Measurements from ENCODE around the gene MB21D2.

MB21D2 gene

DNA sequence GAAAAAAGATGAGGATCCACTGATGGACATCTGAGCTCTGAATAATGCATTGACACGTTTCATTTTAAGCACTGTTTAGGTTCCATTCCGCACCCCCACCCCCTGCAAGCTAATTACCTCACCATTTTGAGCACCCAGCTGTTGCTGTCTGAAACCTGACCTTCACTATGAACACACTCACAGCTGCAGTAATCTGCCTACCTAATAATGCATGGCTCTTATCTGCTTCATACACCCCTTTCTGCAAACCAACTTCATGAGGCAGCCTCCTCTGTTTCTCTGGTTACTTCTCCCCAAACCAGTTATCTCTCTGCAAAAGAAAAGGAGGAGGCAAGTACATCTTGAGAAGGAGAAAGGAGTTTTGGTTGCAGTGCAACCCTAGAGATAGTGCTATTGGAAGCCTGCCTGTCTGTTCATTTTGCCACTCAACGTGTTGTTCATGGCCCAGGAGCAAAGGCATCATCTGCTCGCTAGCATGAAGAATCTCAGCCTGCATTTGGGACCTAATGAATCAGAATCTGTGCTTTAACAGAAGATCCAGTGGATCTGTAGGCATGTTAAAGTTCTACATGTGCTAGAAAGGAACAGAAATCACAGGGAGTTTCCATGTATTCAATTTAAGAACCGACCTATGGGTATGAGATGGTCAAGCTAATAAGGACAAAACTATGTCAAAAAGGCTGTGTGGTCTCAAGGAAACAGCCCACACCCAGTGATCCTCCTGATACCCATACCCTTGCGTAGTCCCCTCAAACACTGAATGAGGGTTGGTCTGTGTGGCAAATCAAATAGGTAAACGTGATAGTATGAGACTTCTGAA lies 87.2 kb downstream of the MB21D2 start:
- peak; percentile 86 to 96 for DNase-seq

DNA sequence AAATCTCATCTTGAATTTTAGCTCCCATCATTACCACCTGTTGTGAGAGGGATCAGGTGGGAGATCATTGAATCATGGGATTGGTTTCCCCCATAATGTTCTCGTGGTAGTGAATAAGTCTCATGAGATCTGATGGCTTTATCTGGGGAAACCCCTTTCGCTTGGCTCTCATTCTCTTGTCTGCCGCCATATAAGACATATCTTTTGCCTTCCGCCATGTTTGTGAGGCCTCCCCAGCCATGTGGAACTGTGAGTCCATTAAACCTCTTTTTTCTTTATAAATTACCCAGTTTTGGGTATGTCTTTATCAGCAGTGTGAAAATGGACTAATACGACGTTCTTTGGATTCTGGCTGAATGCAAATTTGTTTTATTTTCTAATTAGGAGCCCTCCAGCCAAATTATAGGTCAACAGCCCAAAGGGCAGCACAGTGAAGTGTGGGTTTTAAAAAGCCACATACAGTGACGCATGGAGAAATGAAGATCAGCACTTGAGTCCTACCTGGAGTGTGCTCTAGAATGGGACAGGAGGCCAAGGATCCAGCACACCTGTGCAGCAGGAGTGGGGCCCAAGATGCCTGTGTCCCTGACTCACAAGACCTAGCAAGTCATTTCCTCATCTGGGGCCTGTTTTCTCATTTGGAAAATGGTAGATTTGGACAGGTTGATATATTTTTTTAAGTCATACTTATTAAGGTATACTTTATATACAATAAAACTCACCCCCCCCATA lies 89.6 kb downstream of the MB21D2 start:
- DNase-seq = no peak

DNA sequence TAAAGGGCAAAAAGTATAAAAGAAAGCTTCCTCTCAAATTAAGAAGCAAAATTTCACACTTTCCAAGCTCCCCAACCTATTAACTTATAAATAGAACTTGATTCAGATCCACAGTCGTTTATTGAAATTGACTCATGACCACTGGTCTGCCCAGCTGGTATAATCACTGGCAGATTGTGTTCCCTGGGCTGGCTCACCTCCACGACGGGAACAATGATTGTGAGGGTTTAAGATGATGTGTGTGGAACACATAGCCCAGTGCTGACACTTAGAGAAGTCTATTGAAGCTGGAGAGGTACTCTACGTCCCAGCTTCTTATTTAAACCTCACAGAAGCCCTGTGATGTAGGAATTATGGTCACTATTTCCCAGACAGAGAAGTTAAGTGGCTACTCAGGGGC lies 90.4 kb downstream of the MB21D2 start:
- no peak for DNase-seq

DNA sequence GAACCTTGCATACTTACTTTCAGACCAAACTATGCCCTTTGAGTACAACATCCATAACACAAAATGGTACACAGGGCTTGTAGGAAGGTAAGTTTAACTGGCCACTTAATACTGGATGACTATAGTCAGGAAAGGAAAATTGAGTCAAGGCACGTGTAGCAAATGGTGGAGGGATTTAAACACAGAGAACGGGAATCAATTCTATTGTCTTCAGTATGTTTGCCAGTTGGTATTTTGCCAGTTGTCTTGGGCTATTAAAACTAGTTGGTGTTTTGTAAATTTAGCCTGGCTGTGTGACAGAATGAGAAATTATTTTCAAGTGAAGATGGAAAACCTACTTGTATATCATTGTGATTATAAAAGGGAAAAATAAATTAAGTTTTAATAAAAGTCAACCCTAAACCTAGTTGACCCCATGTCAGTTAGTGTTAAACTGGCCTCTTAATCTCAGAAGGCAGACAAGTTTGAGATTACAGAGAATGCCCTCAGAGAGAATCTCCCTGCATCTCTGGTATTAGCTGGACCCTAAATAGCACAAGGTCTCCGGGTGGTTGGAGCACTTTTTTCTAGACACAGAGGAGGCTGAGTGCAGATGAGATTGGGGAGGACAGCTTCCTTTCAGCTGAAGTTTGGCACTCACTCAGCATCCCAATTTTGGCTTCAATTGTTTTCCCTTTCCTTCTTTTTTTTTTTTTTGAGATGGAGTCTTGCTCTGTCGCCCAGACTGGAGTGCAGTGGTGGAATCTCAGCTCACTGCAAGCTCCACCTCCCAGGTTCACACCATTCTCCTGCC lies 91.2 kb downstream of the MB21D2 start:
- no peak for DNase-seq

DNA sequence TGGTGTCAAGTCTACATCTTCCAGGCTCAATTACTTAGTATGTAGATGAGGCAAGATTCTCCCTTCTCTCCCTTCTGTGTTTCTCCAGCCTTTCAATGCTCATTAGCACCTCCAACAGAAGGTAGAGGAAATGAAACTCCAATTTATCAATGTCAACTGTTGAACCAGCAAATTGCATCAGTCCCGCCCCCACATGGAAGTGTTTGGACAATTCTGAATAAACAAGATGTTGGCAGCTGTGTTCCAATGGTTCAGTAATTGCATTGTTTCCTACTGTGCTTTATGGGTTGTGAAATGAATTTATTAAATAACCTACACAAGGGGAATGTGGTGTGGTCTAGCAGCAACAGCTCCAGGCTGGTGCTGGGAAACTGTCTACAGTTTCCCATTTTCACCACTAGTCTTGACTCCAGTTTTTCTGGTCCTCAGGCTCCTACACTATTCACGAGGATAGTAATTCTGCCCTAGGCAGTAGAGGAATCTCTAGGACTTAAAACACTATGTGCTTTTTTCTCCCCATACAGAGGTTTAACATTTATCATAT lies 91.9 kb downstream of the MB21D2 start:
- DNase-seq = peak in 1 of 2 experiments; percentile 29

DNA sequence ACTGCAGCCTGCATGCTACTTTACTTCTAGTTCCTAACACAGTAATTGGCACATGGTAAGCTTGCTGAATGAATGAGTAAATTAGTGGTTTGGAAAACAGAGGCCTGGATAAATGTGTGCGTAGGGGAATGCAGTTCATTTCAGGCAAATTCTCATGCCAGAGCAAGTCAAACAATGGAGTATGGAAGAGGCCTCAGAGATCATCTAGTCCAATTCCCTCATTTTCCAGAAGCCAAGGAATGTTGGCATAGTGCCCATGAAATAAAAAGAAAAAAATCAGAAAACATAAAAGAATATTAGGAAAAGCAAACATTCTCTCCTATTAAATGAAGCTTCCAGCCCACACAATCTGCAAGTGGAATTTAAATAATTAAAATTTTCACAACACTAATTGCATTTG lies 92.4 kb downstream of the MB21D2 start:
- no peak for DNase-seq

DNA sequence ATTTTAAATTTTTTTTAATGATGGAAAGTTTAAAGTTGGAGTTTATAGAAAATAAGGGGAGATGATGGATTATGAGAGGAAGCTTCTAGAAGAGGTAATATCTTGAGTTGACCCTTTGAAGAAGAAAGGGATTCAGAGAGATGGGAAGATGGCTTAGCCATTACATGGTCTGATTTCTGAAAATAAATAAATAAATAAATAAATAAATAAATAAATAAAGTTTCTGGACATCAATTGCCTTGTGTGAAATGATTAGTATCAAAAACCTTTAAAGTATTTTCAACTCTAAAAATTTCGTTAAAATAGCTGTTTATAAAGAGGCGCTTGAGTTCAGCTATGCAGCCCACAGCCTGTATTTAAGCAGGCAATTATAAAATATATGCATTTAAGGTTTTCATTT lies 93.3 kb downstream of the MB21D2 start:
- no peak for DNase-seq

DNA sequence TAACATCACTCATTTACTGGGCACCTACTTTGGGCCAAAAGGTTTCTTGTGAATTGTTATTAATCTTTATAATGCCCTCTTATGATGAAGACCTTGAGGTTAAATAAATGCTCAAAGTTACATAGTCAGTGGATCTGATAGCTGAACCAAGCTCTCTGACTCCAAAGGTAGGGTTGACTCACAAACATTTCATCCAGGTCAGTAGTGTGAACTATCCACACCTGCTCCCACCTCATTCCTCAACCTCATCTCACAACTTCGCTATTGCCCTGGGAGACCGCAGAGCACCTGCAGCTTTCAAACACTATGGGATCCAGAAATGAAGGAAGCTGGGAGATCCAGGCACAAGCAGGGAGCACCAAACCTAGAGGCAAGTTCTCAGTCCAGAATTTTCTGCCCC lies 96.5 kb downstream of the MB21D2 start:
- DNase-seq = no peak

DNA sequence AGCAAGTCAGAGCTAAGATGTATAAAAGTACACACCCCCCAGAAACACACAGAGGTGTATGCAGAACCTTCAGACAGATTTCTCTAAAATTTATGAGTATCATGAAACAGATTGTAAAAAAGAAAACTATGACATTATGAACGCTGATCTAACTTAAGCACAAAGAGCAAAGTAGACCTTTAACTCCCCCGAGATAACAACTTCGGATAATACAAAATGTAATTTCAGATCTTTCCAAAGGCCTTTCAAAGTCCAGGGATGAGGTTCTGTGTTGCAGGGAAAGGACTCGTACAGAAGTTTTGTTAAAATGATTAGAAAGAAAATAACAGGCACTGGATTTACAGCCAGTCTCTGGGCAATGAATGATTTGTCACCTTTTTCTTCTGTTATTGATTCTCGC lies 97.5 kb downstream of the MB21D2 start:
- no peak for DNase-seq

DNA sequence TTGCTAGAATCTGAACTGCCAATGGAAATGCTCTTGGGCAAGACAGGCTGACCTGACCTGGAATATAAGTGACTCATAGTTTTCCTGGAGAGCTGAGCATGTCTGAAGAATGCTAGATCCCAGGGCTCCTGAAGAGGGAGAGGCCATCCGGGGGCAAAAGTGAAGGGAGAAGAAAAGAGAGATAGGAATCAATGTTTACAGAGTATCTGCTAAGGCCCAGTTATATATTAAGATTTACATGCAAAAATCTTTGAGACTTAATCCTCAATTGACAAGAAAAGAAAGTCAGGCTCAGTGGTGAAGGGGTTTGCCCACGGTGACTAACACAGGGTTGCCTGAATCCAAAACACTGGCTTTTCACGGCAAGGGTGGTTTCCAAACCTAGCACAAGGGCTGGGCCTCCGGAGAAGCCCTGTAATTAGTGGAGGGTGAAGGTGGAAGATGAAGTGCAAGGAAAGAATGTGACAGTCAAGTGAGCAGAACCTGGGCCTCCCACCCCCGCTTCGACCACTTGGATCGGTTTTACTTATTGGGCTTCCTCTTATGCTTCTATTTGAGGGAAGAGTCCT lies 98.6 kb downstream of the MB21D2 start:
- no peak for DNase-seq

DNA sequence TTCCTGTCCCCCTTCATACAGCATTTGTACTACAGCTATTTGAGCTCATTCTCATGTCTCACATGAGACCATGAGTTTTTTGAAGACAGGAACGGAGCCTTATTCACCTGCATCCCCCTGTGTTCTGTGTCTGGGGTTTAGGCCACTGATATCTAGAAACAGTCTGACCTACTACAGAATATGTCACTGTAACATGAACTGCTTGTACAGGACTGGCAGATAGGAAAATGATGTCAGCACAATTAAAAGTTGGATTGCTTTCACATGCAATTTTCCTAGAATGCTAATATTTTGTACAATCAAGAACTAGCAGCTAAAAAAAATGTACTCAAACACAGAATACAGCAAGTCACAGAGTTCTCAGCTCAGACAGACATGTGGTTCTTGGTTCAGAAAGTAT lies 99.5 kb downstream of the MB21D2 start:
- no peak for DNase-seq

DNA sequence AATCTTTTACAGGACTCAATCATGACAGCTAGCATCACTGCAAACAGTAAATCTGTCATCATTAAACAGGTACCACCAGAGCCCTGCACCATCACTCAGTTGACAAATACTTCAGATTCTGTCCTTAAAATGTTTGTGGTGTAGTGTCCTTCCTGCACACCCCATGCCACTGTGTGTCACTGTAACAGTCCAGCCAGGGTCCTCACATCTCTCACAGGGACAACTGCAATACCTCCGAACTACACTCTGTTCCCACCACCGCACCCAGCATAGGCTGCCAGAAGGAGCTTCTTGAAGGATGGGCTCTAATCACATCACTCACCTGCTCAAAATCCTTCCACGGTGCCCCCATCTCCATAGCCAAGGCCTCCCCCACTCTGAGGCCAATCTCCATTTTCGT lies 100.2 kb downstream of the MB21D2 start:
- peak in 1 of 2 experiments; percentile 49 for DNase-seq

DNA sequence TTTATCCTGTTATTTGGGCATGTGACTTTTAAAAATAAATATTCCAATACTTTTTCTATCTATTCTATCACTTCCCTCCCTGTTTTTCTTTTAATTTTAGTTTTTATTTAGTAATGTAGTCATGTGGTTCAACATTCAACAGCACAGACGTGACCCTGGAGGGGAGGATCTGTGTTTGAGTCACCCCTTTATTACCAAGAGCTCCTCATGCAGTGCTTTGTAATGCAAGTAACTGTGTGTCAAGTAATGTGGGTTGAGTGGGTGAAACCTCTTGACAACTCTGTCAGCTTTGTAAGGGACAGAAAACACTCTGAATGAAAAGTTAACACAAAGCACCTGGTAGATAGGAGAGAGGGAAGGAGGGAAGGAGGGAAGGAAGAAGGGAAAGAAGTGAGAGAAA lies 100.6 kb downstream of the MB21D2 start:
- DNase-seq = no peak

DNA sequence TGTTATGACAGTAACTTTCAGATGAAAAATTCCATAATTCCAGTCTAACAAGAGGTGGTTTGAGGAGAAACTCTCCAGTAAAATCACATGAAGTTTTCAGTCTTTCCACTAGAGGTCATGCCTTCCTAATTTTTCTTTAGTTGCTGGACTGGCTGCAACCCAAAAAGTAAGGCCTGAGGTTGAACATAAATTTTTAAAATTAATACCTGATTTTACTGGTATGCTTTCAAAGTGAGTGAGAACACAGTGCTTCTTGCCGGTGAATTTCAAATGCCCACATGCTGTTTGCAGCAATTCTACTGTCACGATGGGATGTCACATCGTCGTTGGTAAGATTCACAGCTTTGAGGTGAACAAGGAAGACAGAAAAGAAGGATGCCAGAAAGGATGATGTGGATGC lies 101.3 kb downstream of the MB21D2 start:
- DNase-seq = peak; percentile 14 to 71

DNA sequence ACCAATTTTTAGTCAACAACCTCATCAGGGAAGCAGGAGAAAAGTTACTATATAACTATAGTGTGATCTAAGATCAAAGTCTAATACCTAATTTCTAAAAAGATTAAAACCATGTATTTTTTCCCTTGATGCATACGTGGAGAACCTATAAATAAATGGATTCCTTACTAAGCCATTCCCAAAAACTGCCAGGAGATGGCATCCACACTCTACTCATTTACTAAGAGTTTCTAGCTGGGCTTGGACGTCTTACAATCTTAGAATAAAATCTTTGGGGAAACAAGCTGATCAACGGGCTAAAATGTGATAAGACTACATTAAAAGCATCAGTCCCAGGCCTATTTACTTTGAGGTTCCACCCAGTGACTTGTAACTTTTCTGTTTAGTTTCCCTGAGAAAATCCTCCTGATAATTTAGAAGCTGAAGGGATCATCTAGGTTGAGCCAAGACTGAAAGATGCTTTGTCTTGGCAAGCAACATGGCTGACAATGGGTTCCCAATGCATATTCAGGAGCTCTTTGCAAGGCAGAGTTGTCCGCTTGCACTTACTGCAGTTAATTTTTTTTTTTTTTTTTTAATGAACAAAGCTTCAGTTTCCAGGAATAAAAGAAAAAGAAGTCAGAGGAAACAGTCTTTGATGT lies 104.8 kb downstream of the MB21D2 start:
- DNase-seq = peak; percentile 60 to 81

DNA sequence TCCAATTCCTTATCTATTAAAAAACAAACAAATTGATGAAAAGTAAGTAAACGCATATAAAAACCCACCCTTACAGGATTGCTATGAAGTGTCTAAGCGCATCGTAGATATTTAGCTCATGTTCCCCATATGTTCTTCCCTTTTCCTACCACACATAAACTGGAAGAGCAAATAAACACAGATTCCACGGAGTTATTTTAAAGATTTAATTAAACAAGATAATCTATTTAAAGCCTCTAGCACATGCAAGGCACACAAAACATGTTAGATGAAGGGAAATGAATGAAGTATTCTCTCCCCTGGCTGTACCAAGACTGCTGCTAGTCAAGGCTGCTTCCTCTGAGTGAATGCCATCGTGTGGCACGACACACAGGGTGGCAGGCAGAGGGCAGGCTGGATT lies 111.9 kb downstream of the MB21D2 start:
- no peak for DNase-seq

DNA sequence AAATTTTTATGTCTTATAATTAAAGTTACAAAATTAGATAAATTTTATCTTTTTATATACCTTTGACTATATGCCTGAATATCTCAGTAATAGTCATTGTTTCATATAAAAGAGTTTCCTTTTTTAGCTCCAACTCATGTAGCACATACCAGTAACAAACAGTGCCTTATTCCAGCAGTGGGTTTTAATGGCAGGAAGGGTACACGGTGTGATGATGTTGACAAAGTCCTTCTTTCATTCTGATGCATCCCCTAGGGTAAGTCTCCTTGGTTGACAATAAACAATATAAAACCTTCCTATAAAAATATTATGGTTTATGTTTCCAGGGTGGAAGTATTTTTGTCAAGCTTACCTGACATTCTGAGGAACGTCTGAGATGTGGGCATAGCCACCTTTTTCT lies 113.2 kb downstream of the MB21D2 start:
- no peak for DNase-seq

DNA sequence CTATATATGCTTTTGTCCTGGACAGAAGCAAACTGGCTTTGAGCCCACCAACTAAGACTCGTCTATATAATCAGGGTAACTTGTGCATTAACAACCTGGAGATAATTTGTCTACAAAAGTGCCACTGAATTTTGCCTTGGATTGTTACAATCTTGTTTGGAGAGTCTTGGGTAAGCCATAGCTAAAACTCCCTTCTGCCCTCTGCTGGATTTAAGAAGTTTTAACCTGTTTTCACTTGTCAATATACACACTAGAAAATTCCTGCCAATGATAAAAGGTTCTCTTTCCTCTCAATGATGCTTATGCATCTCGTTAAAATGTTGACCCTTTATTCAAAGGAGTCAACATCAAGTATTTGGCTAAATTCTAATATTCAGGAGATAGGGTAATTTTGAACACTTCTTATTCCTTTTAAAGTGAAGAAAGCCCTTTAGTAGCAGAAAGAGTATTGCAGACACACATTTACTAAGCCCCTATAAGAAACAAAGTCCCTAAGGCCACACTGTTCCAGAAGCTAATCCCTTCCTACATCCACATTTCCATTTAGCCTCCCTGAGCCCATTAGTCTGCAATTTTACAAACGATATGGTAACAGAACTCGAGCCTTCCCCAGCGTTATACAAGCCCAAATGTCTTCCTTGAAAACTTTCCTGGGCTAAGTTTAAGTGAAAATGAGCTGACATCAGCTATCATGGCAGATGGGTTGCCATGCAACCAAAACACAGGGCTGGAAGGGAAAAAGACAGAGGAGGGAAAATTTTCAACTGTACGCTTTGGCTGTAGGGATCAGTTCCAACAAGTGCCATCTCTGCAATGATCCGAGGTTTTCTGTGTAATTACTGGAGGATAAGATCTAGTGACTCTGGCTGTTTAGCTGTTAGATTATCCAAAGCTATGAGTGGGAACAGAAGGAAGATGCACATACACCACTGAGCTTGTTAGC lies 114.4 kb downstream of the MB21D2 start:
- DNase-seq = peak; percentile 85 to 93

DNA sequence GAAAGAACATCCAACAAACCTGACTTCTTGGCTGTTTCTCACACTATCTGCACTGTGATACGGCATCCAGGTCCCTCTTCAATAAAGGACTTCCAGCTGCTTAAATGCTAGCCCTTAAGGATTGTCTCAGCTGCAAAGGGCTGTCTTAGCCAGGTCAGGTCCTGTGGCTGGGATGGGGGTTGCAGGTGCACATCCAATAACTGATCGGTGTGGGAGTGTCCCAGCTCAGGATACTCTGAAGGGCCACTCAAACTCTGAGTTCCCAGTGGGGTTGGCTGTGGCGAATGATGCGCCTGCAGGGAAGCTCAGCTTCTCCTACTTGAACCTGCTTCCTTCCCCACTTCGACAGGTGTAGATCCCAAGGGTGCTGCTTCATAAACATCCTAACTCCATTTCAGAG lies 115.7 kb downstream of the MB21D2 start:
- no peak for DNase-seq

DNA sequence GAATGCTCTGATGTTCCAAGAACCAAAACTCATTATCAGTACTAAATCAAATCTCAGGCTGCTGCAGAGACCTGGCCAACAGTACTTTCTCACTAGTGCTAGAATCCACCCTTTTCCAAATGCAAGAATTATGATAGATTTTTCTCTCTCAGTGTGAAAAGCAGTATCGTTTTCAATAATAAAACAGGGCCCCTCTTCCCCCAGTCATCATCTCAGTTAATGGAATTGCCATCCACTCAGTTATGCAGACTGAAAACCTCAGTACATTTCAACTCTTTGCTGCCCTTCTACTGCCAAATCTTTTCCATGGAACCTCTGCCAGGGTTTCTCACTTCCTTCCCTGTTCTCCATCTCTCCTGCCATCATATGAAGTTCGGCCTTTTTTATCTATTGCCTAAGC lies 117.9 kb downstream of the MB21D2 start:
- no peak for DNase-seq

DNA sequence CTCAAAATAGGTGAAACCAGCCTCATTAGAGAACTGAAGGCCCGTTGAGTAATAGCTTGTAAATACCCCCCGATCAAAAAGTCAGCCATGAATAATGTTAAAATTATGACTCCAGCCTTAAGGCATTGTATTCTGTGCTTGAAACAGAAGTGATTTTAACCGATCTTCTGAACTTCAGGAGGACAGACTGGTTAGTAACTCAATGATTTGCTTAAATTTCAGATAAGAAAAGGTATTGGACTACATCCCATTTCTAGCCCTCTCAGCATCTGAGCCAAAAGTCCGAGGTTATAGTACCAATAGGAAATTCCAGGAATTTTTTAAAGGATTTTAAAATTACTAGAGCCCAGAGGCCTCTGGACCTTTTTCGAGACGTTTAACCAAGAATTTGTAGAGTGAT lies 122.6 kb downstream of the MB21D2 start:
- no peak for DNase-seq
